GM19438 (cell line): ENCODE results near the gene TMC8.
A peak's percentile ranks its signal among the peaks of the same experiment; 100 is the strongest.

Experiments
- ATAC-seq: cut with Tn5 transposase; IDR thresholded peaks from one replicate; pipeline ENCODE4 v1.9.1; 2021; ENCODE audit warnings: low read depth; ENCODE audit not compliant: unreplicated experiment

The TMC8 gene

DNA sequence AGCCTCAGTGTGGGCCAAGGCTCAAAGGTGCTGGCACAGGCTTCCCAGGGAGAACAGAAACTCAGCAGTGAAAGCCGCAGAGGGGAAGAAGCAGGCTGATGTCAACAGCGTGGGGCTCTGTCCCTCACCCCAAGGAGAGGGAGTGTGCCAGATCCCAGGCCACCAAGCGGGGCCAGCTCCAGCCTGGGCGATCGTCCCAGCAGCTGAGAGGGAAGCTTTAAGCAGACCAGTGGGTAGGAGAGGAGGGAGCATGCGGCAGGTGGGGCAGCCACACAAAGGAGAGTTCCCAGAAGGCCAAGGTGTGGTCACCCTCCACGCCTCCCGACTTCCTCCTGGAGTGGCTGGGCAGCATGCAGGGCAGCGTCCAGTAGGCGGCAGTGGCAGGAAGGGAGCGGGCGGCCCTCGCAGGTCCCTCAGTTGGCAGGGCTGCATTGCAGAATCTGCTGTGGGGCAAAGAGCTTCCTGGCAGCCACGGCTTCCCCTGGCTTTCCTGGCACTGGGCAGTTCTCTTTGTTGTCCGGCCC, 43.8 kb downstream of the TMC8 start:
- ATAC-seq = no peak

DNA sequence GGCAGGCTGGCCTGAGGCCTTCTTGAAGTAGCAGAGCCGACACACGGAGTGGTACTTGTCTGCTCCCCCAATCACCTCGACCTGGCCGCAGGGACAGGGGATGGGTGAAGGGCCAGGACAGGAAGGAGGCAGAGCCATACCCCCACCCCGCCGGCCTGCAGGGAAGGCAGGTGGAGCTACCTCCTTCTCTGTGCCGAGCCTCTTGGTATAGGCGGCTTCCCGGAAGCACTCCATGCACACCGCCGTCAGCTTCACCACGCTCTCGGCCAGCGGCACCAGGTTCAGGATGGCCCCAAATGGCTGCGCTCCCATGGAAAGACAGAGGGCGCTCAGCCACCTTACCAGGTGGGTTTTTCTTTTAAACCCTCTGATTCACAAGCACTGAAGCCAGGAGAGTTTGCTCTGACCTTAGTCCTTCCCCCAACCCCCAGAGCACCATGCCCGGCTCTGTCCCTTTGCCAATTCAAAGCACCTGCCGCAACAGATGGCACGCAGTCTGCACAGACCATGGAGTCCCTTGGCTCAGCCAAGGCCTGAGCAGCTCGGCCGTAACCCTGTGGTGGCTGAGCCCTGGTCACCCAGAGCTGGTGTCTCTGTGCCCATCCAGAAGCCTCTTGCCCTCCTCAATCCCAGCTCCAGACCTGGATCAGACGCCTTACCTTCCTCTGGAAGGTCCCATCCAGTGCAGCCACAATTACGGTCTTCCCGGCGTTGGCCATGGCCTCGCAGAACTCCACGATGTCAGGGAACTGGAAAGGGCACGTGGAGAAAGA, 44.5 kb downstream of the TMC8 start:
- ATAC-seq = no peak

DNA sequence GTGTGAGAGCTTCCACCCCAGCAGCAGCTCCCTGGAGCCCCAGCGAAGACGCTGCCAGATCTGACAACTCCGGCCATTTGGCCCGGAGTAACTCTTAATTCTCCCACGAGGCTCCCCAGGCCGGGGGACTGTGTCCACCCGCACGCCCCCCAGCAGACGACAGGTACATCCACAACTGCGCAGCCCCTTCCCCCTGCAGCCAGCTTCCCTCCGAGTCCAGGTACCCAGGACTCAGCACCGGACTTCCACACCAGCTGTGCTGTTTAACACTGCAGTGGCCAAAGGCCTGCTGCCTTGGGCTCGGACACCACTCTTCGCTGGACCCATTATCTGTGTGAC, 45.0 kb downstream of the TMC8 start:
- ATAC-seq = no peak

DNA sequence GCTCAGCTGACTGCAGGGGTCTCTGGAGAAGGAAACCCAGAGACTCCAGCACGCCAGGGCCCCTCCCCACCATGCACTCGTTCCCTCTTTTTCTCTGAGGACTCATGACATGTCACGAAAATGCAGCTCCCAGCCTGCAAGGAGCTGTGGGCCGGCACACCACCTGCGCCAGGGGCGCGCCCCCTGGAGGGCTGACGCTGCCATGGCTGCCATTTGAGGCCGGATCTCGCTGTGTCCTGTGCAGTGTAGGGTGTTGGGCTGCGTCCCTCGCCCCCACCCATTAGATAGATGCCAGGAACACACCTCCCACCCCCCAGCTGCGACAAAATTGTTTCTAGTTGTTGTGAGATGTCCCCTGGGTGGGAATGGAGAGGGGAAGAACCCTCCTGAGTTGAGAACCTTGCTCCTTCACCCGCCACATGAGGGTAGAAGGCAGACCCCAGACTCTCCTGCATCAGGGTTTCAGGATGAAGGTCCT, 46.0 kb downstream of the TMC8 start:
- no peak for ATAC-seq

GRCh38 chr17:78179372-78179771, 48.8 kb downstream of the TMC8 start:
- ATAC-seq = no peak

- no peak for ATAC-seq
These were observed 49.5 kb downstream of the TMC8 start for GRCh38 chr17:78180083-78180482.

DNA sequence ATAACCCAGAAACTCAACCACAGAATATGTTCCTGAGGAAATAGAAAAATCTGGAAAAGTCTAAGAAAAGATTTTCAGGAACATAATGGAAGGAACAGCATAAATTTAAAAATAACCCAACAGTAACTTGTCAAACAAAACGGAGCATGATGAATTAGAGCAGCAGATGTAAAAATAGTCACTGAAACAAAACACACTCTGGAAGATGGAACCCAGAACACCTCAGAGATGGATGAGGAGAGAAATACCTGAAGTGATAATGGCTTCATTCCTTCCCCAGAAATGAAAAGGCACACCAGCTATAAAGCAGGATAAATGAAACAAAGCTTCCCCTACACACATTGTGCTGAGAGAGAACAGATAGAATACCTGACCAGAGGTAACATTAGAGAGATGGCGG, 49.9 kb downstream of the TMC8 start:
- no peak for ATAC-seq

GRCh38 chr17:78182504-78182903, 51.9 kb downstream of the TMC8 start:
- ATAC-seq = no peak

DNA sequence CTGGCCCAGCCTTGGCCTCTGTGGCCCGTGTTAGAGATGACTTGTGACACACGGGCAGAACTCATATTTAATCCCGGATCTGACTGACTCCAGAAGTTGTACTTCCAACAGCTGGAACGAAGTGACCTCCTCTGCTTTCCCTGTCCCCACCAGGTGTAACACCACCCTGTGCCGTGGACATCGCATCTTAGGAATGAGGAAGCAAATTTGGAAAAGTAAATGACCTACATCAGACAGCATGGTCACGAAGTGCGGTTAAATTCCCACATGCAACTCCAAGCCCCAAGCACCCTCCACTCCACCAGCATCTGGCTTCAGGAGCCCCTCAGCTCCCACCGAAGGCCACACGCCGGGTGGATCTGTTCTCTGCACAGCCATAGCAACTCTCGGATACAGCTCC, 53.3 kb downstream of the TMC8 start:
- no peak for ATAC-seq

DNA sequence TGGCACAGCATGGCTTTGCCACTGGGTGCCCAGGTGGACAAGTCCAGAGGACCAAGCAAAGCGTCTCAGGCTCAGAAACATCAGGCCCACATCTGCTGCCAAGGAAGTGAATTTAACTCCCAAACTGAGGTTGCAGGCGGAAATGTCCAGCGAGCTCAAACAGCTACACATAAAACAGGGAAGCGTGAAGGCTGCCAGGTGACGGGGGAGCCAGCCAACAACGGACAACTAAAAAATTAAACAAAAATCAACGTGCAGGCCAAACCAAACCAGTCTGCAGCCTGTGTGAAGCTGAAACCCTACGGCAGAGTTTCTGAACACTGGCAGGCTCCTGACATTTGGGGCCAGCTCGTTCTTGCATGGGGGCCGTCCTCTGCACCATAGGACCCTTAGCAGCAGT, 53.8 kb downstream of the TMC8 start:
- ATAC-seq = no peak

DNA sequence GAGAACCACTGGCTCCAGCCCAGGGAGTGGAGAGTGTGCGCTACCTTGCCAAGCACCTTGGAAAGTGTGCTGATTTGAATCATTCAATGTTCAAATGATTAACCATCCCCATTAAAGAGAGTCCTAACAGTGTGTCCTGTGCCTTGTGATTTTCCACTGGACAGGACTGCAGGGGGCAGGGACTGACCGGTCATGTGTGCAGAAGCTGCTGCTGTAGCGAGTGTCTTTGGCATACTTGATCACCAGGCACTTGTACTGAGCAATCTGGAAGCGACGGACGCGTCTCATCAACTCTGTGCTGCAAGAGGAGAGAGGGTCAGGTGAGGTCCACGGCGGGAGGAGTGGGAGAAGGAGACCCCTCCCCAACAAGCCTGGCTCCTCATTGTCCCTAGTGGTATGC, 54.3 kb downstream of the TMC8 start:
- no peak for ATAC-seq

DNA sequence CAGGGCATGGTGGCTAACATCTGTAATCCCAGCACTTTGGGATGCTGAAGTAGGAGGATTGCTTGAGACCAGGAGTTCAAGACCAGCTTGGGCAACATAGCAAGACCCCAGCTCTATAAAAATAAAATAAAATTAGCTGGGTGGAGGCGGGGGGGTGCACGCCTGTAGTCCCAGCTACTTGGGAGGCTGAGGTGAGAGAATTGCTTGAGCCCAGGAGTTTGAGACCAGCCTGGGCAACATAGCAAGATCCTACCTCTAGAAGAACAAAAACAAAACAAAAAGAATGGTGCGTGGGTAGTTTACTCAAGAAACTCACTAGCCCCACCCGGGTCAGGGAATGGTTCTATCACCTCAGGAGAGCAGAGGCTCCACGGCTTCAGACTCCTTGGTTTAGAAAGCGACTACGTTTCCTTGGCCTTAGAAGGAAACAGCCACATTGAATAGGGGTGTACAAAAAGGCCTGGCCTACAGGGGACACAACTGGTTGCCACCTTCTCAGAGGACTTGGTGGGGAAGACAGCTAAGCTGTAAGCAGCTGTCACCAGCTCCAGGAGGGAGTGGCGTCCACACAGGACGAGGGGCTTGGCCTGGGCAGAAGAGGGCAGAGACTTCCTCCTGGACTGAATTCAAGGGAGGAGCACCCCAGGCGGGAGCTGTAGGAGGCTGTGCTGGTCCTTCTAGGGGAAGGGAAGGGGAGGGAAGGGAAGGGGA, 55.6 kb downstream of the TMC8 start:
- no peak for ATAC-seq

DNA sequence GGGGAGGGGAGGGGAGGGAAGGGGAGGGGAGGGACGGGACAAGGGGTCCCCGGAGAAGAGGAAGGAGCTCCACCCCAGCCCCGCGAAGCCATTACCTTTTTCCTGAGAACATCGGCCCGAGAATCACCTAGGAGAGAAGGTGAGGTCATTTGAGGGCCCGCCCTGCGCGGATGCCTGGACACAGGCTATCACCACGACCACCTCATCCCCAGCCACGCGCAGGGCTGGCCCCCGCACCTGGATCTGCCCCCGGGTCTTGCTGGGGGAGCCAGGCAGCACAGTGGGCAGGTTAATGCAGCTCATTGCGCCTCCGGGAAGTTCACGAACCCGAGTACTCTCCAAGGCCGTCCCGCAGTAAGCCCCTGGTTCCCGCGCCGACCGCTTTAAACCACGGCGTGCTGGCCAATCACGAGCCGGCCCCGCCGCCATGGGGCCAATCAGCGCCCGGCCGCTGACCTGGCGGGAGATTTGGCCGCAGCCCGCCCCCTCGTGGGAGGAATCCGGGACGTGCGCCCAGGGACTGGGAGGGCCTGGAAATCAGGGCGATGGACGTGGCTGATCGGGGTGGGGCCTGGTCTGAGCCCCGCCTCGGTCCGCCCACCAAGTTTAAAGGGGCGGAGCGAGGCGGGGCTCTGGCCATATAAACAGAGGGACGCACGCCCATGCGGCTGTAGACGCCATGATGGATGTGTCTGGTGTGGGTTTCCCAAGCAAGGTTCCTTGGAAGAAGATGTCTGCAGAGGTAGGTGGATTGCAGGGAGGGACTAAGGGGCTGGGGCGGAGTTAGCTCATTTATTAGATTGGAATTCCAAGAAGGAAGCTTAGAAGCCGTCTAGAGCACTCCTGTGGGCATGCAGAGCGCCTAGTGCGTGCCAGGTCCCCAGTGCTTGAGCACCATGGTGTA, 56.4 kb downstream of the TMC8 start, which contains the start of the genes AFMID and TK1:
Gene AFMID (plus strand): TSS at position 671 of the 904 bp plus-strand sequence. CDS start 9 bp downstream, at position 680.
Gene TK1 (minus strand): TSS at position 361 of the 904 bp plus-strand sequence. CDS start 58 bp downstream, at position 303.
- ATAC-seq = peak; percentile 83
